ENCODE results near the gene SH3PXD2B.

DNA sequence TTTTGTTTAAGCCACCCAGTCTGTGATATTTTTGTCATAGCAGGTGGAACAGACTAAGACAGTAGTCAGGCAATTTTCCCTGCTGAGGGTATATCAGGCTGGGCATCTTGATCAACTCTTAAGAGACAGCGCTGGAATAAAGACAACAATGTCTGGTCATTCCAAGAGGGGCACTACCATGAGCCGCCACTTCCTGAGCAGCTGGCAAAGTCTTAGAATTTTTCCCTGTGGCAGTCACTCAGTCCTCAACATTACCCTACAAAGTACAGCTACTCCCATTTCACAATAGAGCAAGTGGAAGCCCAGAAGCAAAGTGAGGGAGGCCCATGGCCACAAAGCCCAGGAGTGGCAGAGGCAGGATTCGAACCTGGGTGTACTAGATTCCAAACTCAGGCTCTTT, 74.8 kb downstream of the SH3PXD2B start:
- TF ChIP-seq CTCF (IDR thresholded peaks at IDR 0.05; ENCODE audit: low read depth, low read length, poor library complexity, severe bottlenecking) (no peak), EZH2phosphoT487 (IDR thresholded peaks at IDR 0.05; ENCODE audit: borderline replicate concordance, low read length) (no peak)
